H9 (cell line): Measurements from ENCODE around the gene OLR1. TPM values are rescaled to one million over a fixed set of nuclear protein-coding genes. Genes with fewer than 3 reads are reported as not detected.

Experiments used
- DNase-seq: peaks from one replicate; pipeline ENCODE4 v3.0.0-alpha.2; 2017
- H2AFZ ChIP-seq: one replicate; pipeline ENCODE4 v1.6.1; 2013; ENCODE audit warnings: mild to moderate bottlenecking, low read length, control low read depth, moderate library complexity
- H2AK5ac ChIP-seq: 2 replicates; pipeline ENCODE4 v1.6.1; 2013; ENCODE audit warnings: low read length, control low read depth, mixed read lengths; ENCODE audit not compliant: insufficient read length
- H2BK120ac ChIP-seq: one replicate; pipeline ENCODE4 v1.6.1; 2013; ENCODE audit warnings: low read depth, mild to moderate bottlenecking, low read length, control low read depth, inconsistent platforms; ENCODE audit not compliant: poor library complexity, severe bottlenecking
- H2BK12ac ChIP-seq: 2 replicates; pipeline ENCODE4 v1.6.1; 2013; ENCODE audit warnings: low read length, control low read depth, mixed read lengths, low read depth; ENCODE audit not compliant: insufficient read length
- H2BK15ac ChIP-seq: 2 replicates; pipeline ENCODE4 v1.6.1; 2013; ENCODE audit warnings: low read depth, low read length, control low read depth
- H2BK20ac ChIP-seq: one replicate; pipeline ENCODE4 v1.6.1; 2013; ENCODE audit warnings: low read depth, mild to moderate bottlenecking, low read length, control low read depth, inconsistent platforms; ENCODE audit not compliant: poor library complexity, severe bottlenecking
- H2BK5ac ChIP-seq: 2 replicates; pipeline ENCODE4 v1.6.1; 2013; ENCODE audit warnings: low read length, control low read depth, mixed read lengths; ENCODE audit not compliant: insufficient read length
- H3K14ac ChIP-seq: 2 replicates; pipeline ENCODE4 v1.6.1; 2013; ENCODE audit warnings: low read length, control low read depth; ENCODE audit not compliant: insufficient read depth
- H3K18ac ChIP-seq: 2 replicates; pipeline ENCODE4 v1.6.1; 2013; ENCODE audit warnings: low read depth, mild to moderate bottlenecking, mixed read lengths, low read length, control low read depth; ENCODE audit not compliant: insufficient read length
- H3K23ac ChIP-seq: 2 replicates; pipeline ENCODE4 v1.6.1; 2013; ENCODE audit warnings: low read length, control low read depth, mixed read lengths, low read depth; ENCODE audit not compliant: insufficient read length
- H3K23me2 ChIP-seq: 2 replicates; pipeline ENCODE4 v1.6.1; 2013; ENCODE audit warnings: low read depth, mild to moderate bottlenecking, mixed read lengths, low read length, control low read depth; ENCODE audit not compliant: insufficient read length, poor library complexity, severe bottlenecking
- H3K27ac ChIP-seq: 2 replicates; pipeline ENCODE4 v1.5.1; 2013; ENCODE audit warnings: low read length, control low read depth, mixed read lengths, low read depth; ENCODE audit not compliant: insufficient read length
- H3K27me3 ChIP-seq: 2 replicates; pipeline ENCODE4 v1.6.1; 2013; ENCODE audit warnings: low read length, control low read depth, inconsistent platforms; ENCODE audit not compliant: insufficient read depth
- H3K4ac ChIP-seq: 2 replicates; pipeline ENCODE4 v1.6.1; 2013; ENCODE audit warnings: low read depth, mild to moderate bottlenecking, control low read depth, inconsistent platforms, low read length, moderate library complexity
- H3K4me1 ChIP-seq: 2 replicates; pipeline ENCODE4 v1.6.1; 2013; ENCODE audit warnings: low read length, control low read depth, inconsistent platforms; ENCODE audit not compliant: insufficient read depth
- H3K4me2 ChIP-seq: 2 replicates; pipeline ENCODE4 v1.6.1; 2013; ENCODE audit warnings: low read length, control low read depth, mixed read lengths; ENCODE audit not compliant: insufficient read length, insufficient read depth
- H3K56ac ChIP-seq: 2 replicates; pipeline ENCODE4 v1.6.1; 2013; ENCODE audit warnings: low read depth, mild to moderate bottlenecking, mixed read lengths, low read length, control low read depth; ENCODE audit not compliant: insufficient read length
- H3K79me1 ChIP-seq: 2 replicates; pipeline ENCODE4 v1.6.1; 2013; ENCODE audit warnings: low read depth, mild to moderate bottlenecking, moderate library complexity, low read length, control low read depth, inconsistent platforms; ENCODE audit not compliant: insufficient read depth, poor library complexity, severe bottlenecking
- H3K79me2 ChIP-seq: 2 replicates; pipeline ENCODE4 v1.6.1; 2013; ENCODE audit warnings: low read length, control low read depth, inconsistent platforms; ENCODE audit not compliant: insufficient read depth
- H3K9ac ChIP-seq: 2 replicates; pipeline ENCODE4 v1.6.1; 2013; ENCODE audit warnings: low read length, control low read depth, mixed read lengths; ENCODE audit not compliant: insufficient read length; ENCODE audit errors: extremely low read depth
- H3K9me3 ChIP-seq: one replicate; pipeline ENCODE4 v1.6.1; 2013; ENCODE audit warnings: low read depth, low read length, inconsistent platforms; ENCODE audit not compliant: control insufficient read depth
- H3T11ph ChIP-seq: one replicate; pipeline ENCODE4 v1.6.1; 2013; ENCODE audit warnings: mild to moderate bottlenecking, low read length, control low read depth, inconsistent platforms
- H4K20me1 ChIP-seq: one replicate; pipeline ENCODE4 v1.6.1; 2013; ENCODE audit not compliant: control insufficient read depth, insufficient read length, insufficient read depth
- H4K5ac ChIP-seq: 2 replicates; pipeline ENCODE4 v1.6.1; 2013; ENCODE audit warnings: low read depth, mild to moderate bottlenecking, mixed read lengths, low read length, control low read depth; ENCODE audit not compliant: insufficient read length
- H4K8ac ChIP-seq: replicated peaks from 2 replicates; pipeline ENCODE4 v1.6.1; 2013; ENCODE audit warnings: low read length, control low read depth, mixed read lengths, low read depth; ENCODE audit not compliant: insufficient read length
- H4K91ac ChIP-seq: 2 replicates; pipeline ENCODE4 v1.6.1; 2013; ENCODE audit warnings: low read depth, mild to moderate bottlenecking, moderate library complexity, mixed read lengths, low read length, control low read depth; ENCODE audit not compliant: insufficient read length
- H3K27ac Mint-ChIP-seq, 3 experiments: 2 replicates in 2 of 3; 3 replicates in 1 of 3; pipeline ENCODE4 v1.8.0; 2020 to 2021; ENCODE audit warnings: mixed read lengths in 3 of 3, mild to moderate bottlenecking in 1 of 3, moderate library complexity in 1 of 3
- H3K27me3 Mint-ChIP-seq: 2 replicates; pipeline ENCODE4 v1.8.0; 2021; ENCODE audit warnings: low read depth, mild to moderate bottlenecking, moderate library complexity, mixed read lengths
- H3K36me3 Mint-ChIP-seq, 3 experiments: 2 replicates in 2 of 3; 3 replicates in 1 of 3; pipeline ENCODE4 v1.8.0; 2020 to 2021; ENCODE audit warnings: low read depth in 3 of 3, mixed read lengths in 3 of 3; ENCODE audit not compliant: insufficient read depth in 1 of 3
- H3K4me1 Mint-ChIP-seq, 2 experiments: 2 replicates each; pipeline ENCODE4 v1.8.0; 2020; ENCODE audit warnings: mixed read lengths in 2 of 2
- H3K4me3 Mint-ChIP-seq, 2 experiments: 2 replicates in 1 of 2; 3 replicates in 1 of 2; pipeline ENCODE4 v1.8.0; 2020 to 2021; ENCODE audit warnings: mild to moderate bottlenecking in 2 of 2, mixed read lengths in 2 of 2, moderate library complexity in 1 of 2
- H3K9me3 Mint-ChIP-seq, 2 experiments: 2 replicates in 1 of 2; 3 replicates in 1 of 2; pipeline ENCODE4 v1.8.0; 2020; ENCODE audit warnings: mild to moderate bottlenecking in 2 of 2, mixed read lengths in 2 of 2, moderate library complexity in 1 of 2
- WGBS: extraction: QIAGEN DNeasy Blood & Tissue Kit; methylation state at CpG from one replicate; pipeline ENCODE4 v1.1.7; 2013; ENCODE audit warnings: missing lambda C conversion rate, low lambda C conversion rate, mixed read lengths; ENCODE audit not compliant: insufficient read length; ENCODE audit errors: extremely low coverage; 5-methylcytosine and 5-hydroxymethylcytosine counted together
- total RNA-seq: library from RNA; stranded (reverse); gene quantifications from 2 replicates; pipeline ENCODE4 v1.2.1, GENCODE V29; 2021
- TF ChIP-seq, protein P1 (sequence below): fragments of 200-600 bp; sonication (generic); conservative IDR thresholded peaks from 3 replicates; pipeline ENCODE4 v1.8.0; 2021; ENCODE audit warnings: antibody characterized with exemption, mild to moderate bottlenecking

The OLR1 gene
- total RNA-seq, 1 experiment from 2014 or later, result not detected

DNA sequence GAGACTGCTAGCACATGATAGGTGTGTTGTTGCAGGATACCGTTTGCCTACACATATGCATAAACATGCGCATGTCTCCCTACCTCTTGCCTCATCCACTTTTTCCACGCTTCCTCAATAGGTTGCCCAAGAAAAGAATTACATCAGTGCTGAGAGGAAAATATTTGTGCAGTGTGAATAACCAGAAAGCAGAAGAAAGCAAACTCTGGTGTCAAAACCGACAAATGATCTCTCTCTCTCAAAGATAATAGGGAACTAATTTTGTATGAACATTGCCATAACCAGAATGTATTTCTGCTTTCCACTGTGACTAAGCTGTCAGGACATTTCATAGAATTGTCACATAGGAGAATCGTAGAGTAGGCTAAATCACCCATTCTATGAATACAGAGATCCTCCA is 43.2 kb downstream of the OLR1 start:
- no peak overlapping the region for H3K27ac Mint-ChIP-seq
- Histone ChIP-seq H3K9ac (no peak overlapping the region), H3K27me3 (no peaks in the 10 kb centered on the region), H3K14ac (no peak overlapping the region), H2BK20ac (no peak overlapping the region), H3K79me2 (no peaks in the 10 kb centered on the region), H3K9me3 (no peaks in the 10 kb centered on the region), H4K8ac (no peak overlapping the region), H3K4me2 (no peak overlapping the region), H3K79me1 (no peaks in the 10 kb centered on the region), H3T11ph (no peak overlapping the region), H4K5ac (no peak overlapping the region), H2AK5ac (no peak overlapping the region), H3K4me1 (peaks cover 9% of the 10 kb centered on the region), H3K27ac (no peak overlapping the region), H4K91ac (no peak overlapping the region), H4K20me1 (no peaks in the 10 kb centered on the region), H2BK5ac (no peak overlapping the region), H2BK12ac (no peak overlapping the region), H2BK120ac (no peak overlapping the region), H2BK15ac (no peak overlapping the region), H3K56ac (no peak overlapping the region), H3K4ac (no peak overlapping the region), H2AFZ (no peak overlapping the region), H3K18ac (no peak overlapping the region), H3K23me2 (no peaks in the 10 kb centered on the region), H3K23ac (no peak overlapping the region)
- H3K36me3 Mint-ChIP-seq, result no peaks in the 10 kb centered on the region
- TF ChIP-seq, protein P1, sequence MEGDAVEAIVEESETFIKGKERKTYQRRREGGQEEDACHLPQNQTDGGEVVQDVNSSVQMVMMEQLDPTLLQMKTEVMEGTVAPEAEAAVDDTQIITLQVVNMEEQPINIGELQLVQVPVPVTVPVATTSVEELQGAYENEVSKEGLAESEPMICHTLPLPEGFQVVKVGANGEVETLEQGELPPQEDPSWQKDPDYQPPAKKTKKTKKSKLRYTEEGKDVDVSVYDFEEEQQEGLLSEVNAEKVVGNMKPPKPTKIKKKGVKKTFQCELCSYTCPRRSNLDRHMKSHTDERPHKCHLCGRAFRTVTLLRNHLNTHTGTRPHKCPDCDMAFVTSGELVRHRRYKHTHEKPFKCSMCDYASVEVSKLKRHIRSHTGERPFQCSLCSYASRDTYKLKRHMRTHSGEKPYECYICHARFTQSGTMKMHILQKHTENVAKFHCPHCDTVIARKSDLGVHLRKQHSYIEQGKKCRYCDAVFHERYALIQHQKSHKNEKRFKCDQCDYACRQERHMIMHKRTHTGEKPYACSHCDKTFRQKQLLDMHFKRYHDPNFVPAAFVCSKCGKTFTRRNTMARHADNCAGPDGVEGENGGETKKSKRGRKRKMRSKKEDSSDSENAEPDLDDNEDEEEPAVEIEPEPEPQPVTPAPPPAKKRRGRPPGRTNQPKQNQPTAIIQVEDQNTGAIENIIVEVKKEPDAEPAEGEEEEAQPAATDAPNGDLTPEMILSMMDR, result no peak
- H3K27me3 Mint-ChIP-seq, result no peaks in the 10 kb centered on the region
- DNase-seq, result no peak
- no CpG with 5 or more reads among the region's 5 CpGs for WGBS
- no peak overlapping the region for H3K4me3 Mint-ChIP-seq
- H3K4me1 Mint-ChIP-seq, result peaks cover 38 to 39% of the 10 kb centered on the region in 2 experiments
- no peaks in the 10 kb centered on the region for H3K9me3 Mint-ChIP-seq
